HepG2 (cell line): ENCODE measurements around the gene GNG13. TPM values are rescaled to one million over a fixed set of nuclear protein-coding genes. Genes with fewer than 3 reads are reported as not detected.

Source experiments
- ATF7-NPFF ChIP-seq: sonication (generic); formaldehyde crosslinking; IDR thresholded peaks from 2 replicates; pipeline ENCODE4 v1.8.1; 2023; ENCODE audit warnings: mild to moderate bottlenecking, low read depth, missing genetic modification reagents, moderate library complexity
- CEBPG ChIP-seq: IDR thresholded peaks from 2 replicates; pipeline ENCODE4 v1.6.1; 2016
- GMEB1 ChIP-seq: sonication (generic); formaldehyde crosslinking; IDR thresholded peaks from 2 replicates; pipeline ENCODE4 v1.5.1; 2020; ENCODE audit warnings: missing genetic modification reagents, mild to moderate bottlenecking, borderline replicate concordance
- HNF4A ChIP-seq: sonication (generic); formaldehyde crosslinking; IDR thresholded peaks from 2 replicates; pipeline ENCODE4 v1.4.0; 2020; ENCODE audit warnings: missing genetic modification reagents
- KAT2B ChIP-seq: fragments of 150-350 bp; IDR thresholded peaks from 2 replicates; pipeline ENCODE4 v1.6.1; 2014; ENCODE audit warnings: low read depth, low read length, borderline replicate concordance
- KAT7 ChIP-seq: IDR thresholded peaks from 2 replicates; pipeline ENCODE4 v1.6.1; 2018; ENCODE audit warnings: borderline replicate concordance, missing compliant biosample characterization
- KLF15 ChIP-seq: sonication (generic); formaldehyde crosslinking; IDR thresholded peaks from 2 replicates; pipeline ENCODE4 v1.8.1; 2023; ENCODE audit warnings: borderline replicate concordance, mild to moderate bottlenecking, inconsistent platforms, missing genetic modification reagents, mixed read lengths
- LCORL ChIP-seq, 2 experiments: fragments of 450-650 bp in 1 of 2; sonication (generic) in 1 of 2; formaldehyde crosslinking in 1 of 2; IDR thresholded peaks; 2 replicates each; pipeline versions ENCODE4 v1.5.0 to v1.6.1; 2017 to 2020; ENCODE audit warnings: antibody characterized with exemption in 1 of 2, missing genetic modification reagents in 1 of 2
- NFE2 ChIP-seq: sonication (generic); formaldehyde crosslinking; IDR thresholded peaks from 2 replicates; pipeline ENCODE4 v1.4.0; 2020; ENCODE audit warnings: missing genetic modification reagents
- POLR2A ChIP-seq, 2 experiments: IDR thresholded peaks; 2 replicates each; pipeline ENCODE4 v1.6.1; 2011; ENCODE audit warnings: low read depth in 2 of 2, low read length in 2 of 2, mild to moderate bottlenecking in 1 of 2, moderate library complexity in 1 of 2; ENCODE audit not compliant: insufficient read depth in 1 of 2
- SUZ12 ChIP-seq: fragments of 150-350 bp; IDR thresholded peaks from 2 replicates; pipeline ENCODE4 v1.6.1; 2014; ENCODE audit warnings: low read depth, low read length
- TAF1 ChIP-seq: sonication (generic); formaldehyde crosslinking; IDR thresholded peaks from 2 replicates; pipeline ENCODE4 v1.4.0; 2020; ENCODE audit warnings: missing genetic modification reagents
- TFDP2 ChIP-seq: sonication (generic); formaldehyde crosslinking; IDR thresholded peaks from 2 replicates; pipeline ENCODE4 v1.4.0; 2020; ENCODE audit warnings: missing genetic modification reagents
- XRCC5 ChIP-seq: fragments of 200-400 bp; formaldehyde crosslinking; optimal IDR thresholded peaks from 2 replicates; pipeline ENCODE3; 2017; ENCODE audit warnings: mild to moderate bottlenecking, low read length
- ZNF260 ChIP-seq: sonication (generic); formaldehyde crosslinking; IDR thresholded peaks from 2 replicates; pipeline ENCODE4 v1.4.0; 2020; ENCODE audit warnings: missing genetic modification reagents, low read depth, mild to moderate bottlenecking, borderline replicate concordance
- ZNF441 ChIP-seq: sonication (generic); formaldehyde crosslinking; IDR thresholded peaks from 2 replicates; pipeline ENCODE4 v1.7.0; 2021; ENCODE audit warnings: missing genetic modification reagents, borderline replicate concordance
- ZNF646 ChIP-seq: sonication (generic); formaldehyde crosslinking; IDR thresholded peaks from 2 replicates; pipeline ENCODE4 v1.9.0; 2021; ENCODE audit warnings: mild to moderate bottlenecking, missing genetic modification reagents
- ZNF674 ChIP-seq: sonication (generic); formaldehyde crosslinking; IDR thresholded peaks from 2 replicates; pipeline ENCODE4 v1.5.0; 2020; ENCODE audit warnings: low read depth, mild to moderate bottlenecking, missing genetic modification reagents
- ZNF737 ChIP-seq: sonication (generic); formaldehyde crosslinking; IDR thresholded peaks from 2 replicates; pipeline ENCODE4 v1.5.0; 2020; ENCODE audit warnings: missing genetic modification reagents, mild to moderate bottlenecking, borderline replicate concordance
- polyA plus RNA-seq, 8 experiments: library from polyadenylated mRNA; depleted of rRNA in 3 of 8; stranded (reverse) in 7 of 8; unstranded in 1 of 8; fragments of >200 nt; fragmentation: Illumina TruSeq in 4 of 8; extraction: Trizol in 4 of 8; gene quantifications; 2 replicates each; pipeline versions ENCODE4 v1.2.1 to v1.2.3, GENCODE V29; 2011 to 2016; ENCODE audit warnings: low read depth in 4 of 8, missing spikeins in 1 of 8, mixed read lengths in 1 of 8; ENCODE audit not compliant: insufficient read depth in 1 of 8
- total RNA-seq, 5 experiments: library from RNA; depleted of rRNA; stranded (reverse); fragments of >200 nt; fragmentation: Illumina TruSeq; extraction: Trizol; gene quantifications; 2 replicates each; pipeline ENCODE4 v1.2.3, GENCODE V29; 2016; ENCODE audit warnings: low read depth in 1 of 5
- TF ChIP-seq, protein P1 (sequence below): IDR thresholded peaks from 2 replicates; pipeline ENCODE4 v1.6.1; 2016

Gene GNG13
- total and polyA plus RNA-seq, 2 of the 13 experiments (the other 11 are each of a cell fraction or from before 2014, with no cell fraction given), result not detected

GRCh38 chr16:788399-789126 is 12.0 kb downstream of the GNG13 start, which contains the start of gene CHTF18 (continued):
- TF ChIP-seq ZNF646 (no peak), HNF4A (CRISPR knock-in tag) (no peak), CEBPG (no peak), ZNF260 (no peak), XRCC5 (no peak), LCORL (IDR thresholded peaks at IDR 0.05) (no peak), LCORL (CRISPR knock-in tag; IDR thresholded peaks at IDR 0.05) (no peak), KLF15 (no peak), SUZ12 (no peak), ZNF737 (no peak), ATF7-NPFF (peak; percentile 51; the same call in 1 of the 2 replicates), ZNF674 (CRISPR knock-in tag) (no peak), ZNF441 (no peak), POLR2A (IDR thresholded peaks at IDR 0.05; ENCODE audit: insufficient read depth in 1 of 2, low read depth in 2 of 2, low read length in 2 of 2) (peak in 1 of 2 experiments; percentile 57; a peak in 1 of 4 replicates), KAT7 (CRISPR knock-in tag) (no peak), GMEB1 (CRISPR knock-in tag) (peak; percentile 94), NFE2 (CRISPR knock-in tag) (no peak), TFDP2 (peak; percentile 93), KAT2B (no peak), TAF1 (CRISPR knock-in tag) (no peak; the same call in 1 of the 2 replicates)
- TF ChIP-seq, protein P1, sequence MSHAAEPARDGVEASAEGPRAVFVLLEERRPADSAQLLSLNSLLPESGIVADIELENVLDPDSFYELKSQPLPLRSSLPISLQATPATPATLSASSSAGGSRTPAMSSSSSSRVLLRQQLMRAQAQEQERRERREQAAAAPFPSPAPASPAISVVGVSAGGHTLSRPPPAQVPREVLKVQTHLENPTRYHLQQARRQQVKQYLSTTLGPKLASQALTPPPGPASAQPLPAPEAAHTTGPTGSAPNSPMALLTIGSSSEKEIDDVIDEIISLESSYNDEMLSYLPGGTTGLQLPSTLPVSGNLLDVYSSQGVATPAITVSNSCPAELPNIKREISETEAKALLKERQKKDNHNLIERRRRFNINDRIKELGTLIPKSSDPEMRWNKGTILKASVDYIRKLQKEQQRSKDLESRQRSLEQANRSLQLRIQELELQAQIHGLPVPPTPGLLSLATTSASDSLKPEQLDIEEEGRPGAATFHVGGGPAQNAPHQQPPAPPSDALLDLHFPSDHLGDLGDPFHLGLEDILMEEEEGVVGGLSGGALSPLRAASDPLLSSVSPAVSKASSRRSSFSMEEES (CRISPR knock-in tag), result no peak
